ENCODE results near the gene FOXO1. TPM values are rescaled to one million over a fixed set of nuclear protein-coding genes. Genes with fewer than 3 reads are reported as not detected.
A peak's percentile ranks its signal among the peaks of the same experiment; 100 is the strongest.

The FOXO1 gene
- total and polyA plus RNA-seq, 2 experiments from 2014 or later: 32.4 to 68.0 TPM

- no peak for ATAC-seq
- Mint-ChIP-seq H3K4me3 (no peak overlapping the region), H3K27ac (0 out of 2 replicates have a peak overlapping the region, but pooled peaks have one; percentile 6), H3K4me1 (peaks cover 74% of the 10 kb centered on the region), H3K9me3 (no peaks in the 10 kb centered on the region; the same call in 2 of the 3 replicates), H3K36me3 (ENCODE audit: low read depth) (peaks cover 14% of the 10 kb centered on the region; the same call in 2 of the 3 replicates), H3K27me3 (ENCODE audit: insufficient read depth, low read depth, poor library complexity) (peaks cover 17% of the 10 kb centered on the region)
- Histone ChIP-seq H3K4me1 (ENCODE audit: insufficient read depth) (peaks cover 75% of the 10 kb centered on the region), H3K36me3 (ENCODE audit: insufficient read depth) (no peaks in the 10 kb centered on the region), H3K27ac (ENCODE audit: low read depth) (peak overlapping the region; percentile 6; the same call in 1 of the 2 replicates), H3K9me2 (ENCODE audit: insufficient read depth) (no peaks in the 10 kb centered on the region), H3F3A (replicated peaks; ENCODE audit: low read depth) (no peaks in the 10 kb centered on the region), H3K27me3 (ENCODE audit: insufficient read depth) (no peaks in the 10 kb centered on the region), H3K4me2 (0 out of 2 replicates have a peak overlapping the region, but pooled peaks have one; percentile 13), H2AFZ (no peak overlapping the region), H4K20me1 (replicated peaks; ENCODE audit: insufficient read depth) (peaks cover 68% of the 10 kb centered on the region), H3K79me2 (replicated peaks; ENCODE audit: insufficient read depth) (peaks cover 100% of the 10 kb centered on the region), H3K4me3 (no peak overlapping the region)
- TF ChIP-seq REST (IDR thresholded peaks at IDR 0.05; ENCODE audit: unreplicated experiment) (no peak), CREB1 (CRISPR knock-in tag; IDR thresholded peaks at IDR 0.05; ENCODE audit: low read depth) (no peak), JUNB (IDR thresholded peaks at IDR 0.05; ENCODE audit: unreplicated experiment) (no peak), ZNF462 (CRISPR knock-in tag; IDR thresholded peaks at IDR 0.05) (no peak), ZNF114 (CRISPR knock-in tag; IDR thresholded peaks at IDR 0.05) (no peak), EZH2 (IDR thresholded peaks at IDR 0.05; ENCODE audit: low read depth, unreplicated experiment) (no peak), EZH2phosphoT487 (IDR thresholded peaks at IDR 0.05; ENCODE audit: unreplicated experiment) (no peak), STAT1 (IDR thresholded peaks at IDR 0.05; ENCODE audit: unreplicated experiment) (no peak), ETS1 (IDR thresholded peaks at IDR 0.05) (no peak), NANOG (IDR thresholded peaks at IDR 0.05; ENCODE audit: borderline replicate concordance) (no peak), POLR2AphosphoS5 (IDR thresholded peaks at IDR 0.05; ENCODE audit: low read depth) (no peak), ZNF331 (CRISPR knock-in tag; IDR thresholded peaks at IDR 0.05; ENCODE audit: low read depth) (no peak), CTCF (conservative IDR thresholded peaks at IDR 0.05; ENCODE audit: low read depth in 2 of 2) (no peak)
- no peak for DNase-seq (ENCODE audit: low spot score)
Observed at GRCh38 chr13:40640845-40641458, 25.5 kb downstream of the FOXO1 start.
